HL-60/S4 treated with retinoic acid at 250 ng/mL for 4 days and 3 days (cell line): ENCODE data around the gene BMP8A.

Experiments
- in situ Hi-C: fragments of 300-500 bp; cut with MboI; formaldehyde crosslinking; loops from 2 replicates; pipeline ENCODE4 v1.7.0; 2022; ENCODE audit warnings: low sequenced_read_pairs

BMP8A gene

DNA sequence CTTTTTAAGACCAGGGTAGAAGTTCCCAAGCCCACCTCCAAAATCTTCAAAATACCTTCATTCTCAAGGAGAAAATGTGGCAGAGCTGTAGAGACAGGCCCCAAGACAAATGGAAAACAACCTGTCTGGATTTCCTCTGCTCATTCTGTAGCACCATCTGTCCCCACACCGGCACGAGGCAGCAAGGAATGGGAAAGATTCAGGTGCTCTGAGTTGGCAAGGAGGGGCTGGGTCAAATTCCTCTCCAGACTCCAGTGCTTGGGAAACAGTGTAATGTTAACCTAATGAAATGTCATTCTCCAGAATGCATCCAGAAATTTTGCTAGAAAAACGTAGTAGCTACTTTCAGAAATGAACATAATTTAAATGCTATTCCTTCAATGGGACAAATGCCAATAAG lies 75.9 kb downstream of the BMP8A start:
- in situ Hi-C loops: no loop called here

DNA sequence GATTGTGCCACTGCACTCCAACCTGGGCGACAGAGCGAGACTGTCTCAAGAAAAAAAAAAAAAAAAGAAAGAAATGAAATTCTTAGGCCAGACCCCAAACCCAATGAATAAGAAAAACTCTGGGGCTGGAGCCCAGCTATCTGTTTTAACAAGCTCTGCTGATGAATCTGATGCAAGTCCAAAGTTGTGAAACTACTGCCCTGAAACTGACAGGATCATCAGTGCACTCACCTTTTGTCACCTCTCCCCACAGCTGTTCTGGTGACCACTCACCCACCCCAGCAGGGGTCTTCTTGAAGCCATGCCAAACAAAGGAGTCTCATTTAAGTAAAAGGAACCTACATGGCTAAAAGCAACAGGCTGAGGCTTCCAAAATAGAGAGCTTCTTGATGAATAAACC lies 76.8 kb downstream of the BMP8A start:
- in situ Hi-C loops: no loop called here

DNA sequence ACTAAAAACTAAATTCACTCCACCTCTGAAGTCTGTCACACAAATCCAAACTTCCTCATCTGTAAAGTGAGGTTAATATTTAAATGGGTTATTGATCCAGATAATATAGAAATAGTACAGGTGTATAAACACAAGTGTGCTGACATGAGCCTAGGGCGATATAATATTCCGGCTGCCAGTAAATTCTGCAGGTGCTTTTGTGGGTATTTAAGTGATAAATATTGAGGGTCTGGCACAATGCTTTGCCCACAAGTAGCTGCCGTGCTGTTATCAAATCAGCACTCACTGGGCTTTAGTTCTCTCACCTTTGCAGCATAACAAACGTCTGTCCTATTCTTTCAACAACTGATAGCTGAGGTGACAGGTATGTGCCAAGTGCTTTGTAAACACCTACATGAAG lies 77.6 kb downstream of the BMP8A start:
- in situ Hi-C loops: no loop called here

DNA sequence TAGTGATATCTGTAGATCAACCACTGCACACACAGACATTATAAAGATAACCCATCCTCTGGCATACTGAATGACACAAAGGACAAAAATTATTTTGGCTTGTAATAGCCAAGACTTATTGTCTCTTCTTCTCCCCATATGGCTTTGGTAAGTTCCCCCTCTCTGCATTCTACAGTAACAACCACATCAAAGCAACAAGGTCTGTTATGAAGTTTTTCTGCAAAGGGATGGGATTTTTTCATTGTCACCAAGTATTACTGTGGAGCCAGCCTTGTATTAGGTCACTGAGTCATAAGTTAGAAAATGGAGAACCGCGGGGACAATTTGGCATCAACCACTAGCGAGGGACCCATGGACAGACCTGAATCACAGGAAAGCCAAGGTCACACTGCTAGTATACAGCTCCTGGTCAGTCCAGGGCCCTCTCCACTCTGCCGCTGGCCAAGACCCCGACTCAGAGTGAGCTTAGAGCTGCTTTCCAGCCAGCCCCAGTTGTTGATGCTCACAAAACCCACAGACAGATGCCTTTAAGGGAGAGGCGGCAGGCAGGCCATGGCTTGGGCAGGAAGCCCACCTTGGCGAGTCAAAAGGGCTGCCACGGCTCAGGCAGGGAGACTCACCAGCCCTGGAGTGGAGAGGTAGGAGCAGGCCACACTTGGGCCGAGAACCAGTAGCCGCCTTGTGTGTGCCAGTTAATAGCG lies 79.2 kb downstream of the BMP8A start:
- in situ Hi-C loops: no loop called here

DNA sequence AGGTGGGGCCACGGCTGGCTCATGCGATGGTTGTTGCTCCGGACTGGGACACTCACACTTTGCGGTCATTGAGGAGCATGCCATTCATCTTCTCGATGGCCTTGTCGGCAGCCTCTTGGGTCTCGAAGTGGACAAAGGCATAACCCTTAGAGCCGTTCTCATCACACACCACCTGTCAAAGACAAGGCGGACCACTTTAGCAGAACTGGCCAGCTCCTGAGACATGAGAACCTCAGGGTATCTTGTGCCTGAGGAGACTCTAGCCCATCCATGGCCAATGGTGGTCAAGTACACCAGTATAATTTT lies 79.7 kb downstream of the BMP8A start:
- in situ Hi-C loops: no loop called here

DNA sequence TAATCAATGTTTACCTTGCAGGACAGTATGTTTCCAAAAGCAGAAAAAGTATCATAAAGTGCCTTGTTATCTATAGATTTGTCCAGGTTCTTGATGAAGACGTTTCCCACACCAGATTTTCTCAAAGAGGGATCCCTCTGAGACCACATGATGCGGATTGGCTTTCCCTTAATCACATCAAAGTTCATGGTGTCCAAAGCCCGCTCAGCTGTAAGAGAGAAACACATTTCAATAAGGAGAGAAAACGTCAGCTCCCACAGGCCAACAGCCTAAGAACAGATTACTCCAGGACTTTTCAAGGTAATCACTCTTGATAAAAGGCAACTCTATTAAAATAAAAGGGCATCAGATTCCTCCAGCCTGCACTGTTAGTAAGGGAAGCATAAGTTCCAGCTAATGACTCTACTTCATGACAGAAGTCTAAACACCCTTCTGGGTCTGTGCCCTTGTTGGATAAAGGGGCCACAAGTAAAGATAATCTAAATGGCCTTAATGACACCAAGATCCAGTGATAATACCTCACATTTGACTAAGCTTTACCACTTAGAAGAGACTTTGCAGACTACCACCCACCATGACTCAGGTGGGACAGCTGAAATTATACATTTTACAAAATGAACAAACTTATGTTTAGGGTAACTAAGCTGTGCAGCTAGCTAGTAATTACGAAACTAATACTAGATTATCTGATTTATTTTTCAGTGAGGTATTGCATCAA lies 81.1 kb downstream of the BMP8A start:
- in situ Hi-C loops: no loop called here

DNA sequence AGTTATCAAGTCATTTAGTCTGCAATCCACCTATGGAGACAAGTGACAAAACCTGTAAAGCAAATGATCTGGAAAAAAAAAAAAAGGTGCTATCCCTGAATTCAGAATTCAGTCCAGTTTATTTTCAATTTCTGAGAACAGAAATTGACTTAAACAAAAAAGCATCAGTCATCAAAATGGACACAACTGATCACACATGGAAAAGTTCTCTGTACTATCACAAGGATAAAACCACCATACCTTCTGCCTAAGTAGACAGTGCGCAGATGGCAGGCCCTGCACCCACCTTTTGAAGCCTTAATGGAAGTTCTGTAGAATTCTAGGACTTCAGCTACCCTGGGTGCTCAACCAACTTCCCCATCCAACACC lies 81.6 kb downstream of the BMP8A start:
- in situ Hi-C loops: no loop called here

DNA sequence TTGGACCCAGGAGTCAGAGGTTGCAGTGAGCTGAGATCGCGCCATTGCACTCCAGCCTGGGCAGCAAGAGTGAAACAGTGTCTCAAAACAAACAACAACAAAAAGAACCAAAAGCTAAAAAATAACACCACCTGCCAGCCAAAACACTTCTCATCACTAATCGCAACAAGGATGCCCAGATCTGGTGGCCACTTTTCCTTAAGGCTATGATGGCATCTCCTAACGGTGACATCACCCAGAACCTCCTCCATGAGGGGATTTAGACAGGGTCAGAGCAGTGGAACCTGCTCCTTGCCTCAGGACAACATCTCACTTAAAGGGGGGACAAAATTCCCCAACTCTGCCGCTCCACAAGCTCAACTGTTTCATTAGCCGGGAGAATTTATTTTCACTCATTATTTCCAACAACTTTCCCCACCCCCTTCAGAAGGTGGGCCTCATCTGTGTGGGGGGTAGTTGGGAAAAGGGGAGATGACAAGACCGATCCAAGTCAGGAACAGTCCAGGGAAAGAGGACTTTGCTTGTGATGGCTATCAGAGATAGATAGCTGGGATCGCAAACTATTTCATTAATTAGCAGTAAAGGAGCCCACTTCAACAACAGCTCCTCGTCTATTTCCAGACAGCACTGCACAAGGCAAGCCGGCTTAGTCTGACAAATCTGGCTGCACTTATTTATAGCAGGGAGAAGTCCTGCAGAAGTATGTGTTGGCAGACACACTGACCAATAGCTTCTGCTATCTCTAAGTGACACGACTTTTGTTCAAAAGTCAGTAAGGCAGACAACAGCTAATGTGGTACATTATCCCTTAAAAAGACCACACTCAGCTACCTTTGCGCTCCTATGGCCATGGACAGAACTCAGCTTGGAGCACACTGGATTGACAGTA lies 82.5 kb downstream of the BMP8A start:
- in situ Hi-C loops: no loop called here

GRCh38 chr1:39574646-39575045 lies 83.2 kb downstream of the BMP8A start:
- in situ Hi-C loops: no loop called here
